SK-N-SH (cell line): ENCODE results near the gene VTN.

Experiments used
- CTCF ChIP-seq: fragments of 200-600 bp; sonication (generic); IDR thresholded peaks from 2 replicates; pipeline ENCODE4 v1.6.1; 2017; ENCODE audit warnings: antibody characterized with exemption, mild to moderate bottlenecking, moderate library complexity
- EP300 ChIP-seq, 2 experiments: IDR thresholded peaks; 2 replicates each; pipeline versions ENCODE4 v1.4.0 to v1.6.1; 2012; ENCODE audit warnings: borderline replicate concordance in 1 of 2, low read depth in 1 of 2, low read length in 1 of 2
- GABPA ChIP-seq: IDR thresholded peaks from 2 replicates; pipeline ENCODE4 v1.4.0; 2012; ENCODE audit warnings: low read depth, mild to moderate bottlenecking
- GATA2 ChIP-seq: sonication (generic); formaldehyde crosslinking; IDR thresholded peaks from 2 replicates; pipeline ENCODE4 v1.5.0; 2020; ENCODE audit warnings: mild to moderate bottlenecking, missing genetic modification reagents
- MXI1 ChIP-seq: IDR thresholded peaks from 2 replicates; pipeline ENCODE4 v1.6.1; 2012; ENCODE audit warnings: mild to moderate bottlenecking, low read depth, low read length, improper control_type of control experiment
- NFIC ChIP-seq: IDR thresholded peaks from 2 replicates; pipeline ENCODE4 v1.4.0; 2012; ENCODE audit warnings: borderline replicate concordance
- NRF1 ChIP-seq: IDR thresholded peaks from 2 replicates; pipeline ENCODE4 v1.6.1; 2012; ENCODE audit warnings: low read depth, mild to moderate bottlenecking, low read length
- POLR2AphosphoS5 ChIP-seq: IDR thresholded peaks from 2 replicates; pipeline ENCODE4 v1.6.1; 2012; ENCODE audit warnings: low read depth, low read length
- RCOR1 ChIP-seq: fragments of 150-350 bp; IDR thresholded peaks from 2 replicates; pipeline ENCODE4 v1.6.1; 2017; ENCODE audit warnings: antibody characterized with exemption, low read length
- SIN3A ChIP-seq: IDR thresholded peaks from 2 replicates; pipeline ENCODE4 v1.6.1; 2012; ENCODE audit warnings: low read depth, mild to moderate bottlenecking, low read length, moderate library complexity, borderline replicate concordance
- TAF1 ChIP-seq: IDR thresholded peaks from 2 replicates; pipeline ENCODE4 v1.6.1; 2012; ENCODE audit warnings: low read depth, mild to moderate bottlenecking, low read length, moderate library complexity, borderline replicate concordance
- TEAD4 ChIP-seq: IDR thresholded peaks from 2 replicates; pipeline ENCODE4 v1.4.0; 2012; ENCODE audit warnings: mild to moderate bottlenecking, borderline replicate concordance; ENCODE audit not compliant: insufficient read depth
- USF2 ChIP-seq: fragments of 150-350 bp; IDR thresholded peaks from 2 replicates; pipeline ENCODE4 v1.6.1; 2017; ENCODE audit warnings: antibody characterized with exemption, low read length, low read depth, borderline replicate concordance

- TF ChIP-seq GABPA = no peak
- 0 out of 2 replicates have a peak, but pooled peaks have one; percentile 22 for TF ChIP-seq CTCF
- TF ChIP-seq NRF1 = no peak
- TF ChIP-seq MXI1 = peak; percentile 92
- TF ChIP-seq RCOR1 = 0 out of 2 replicates have a peak, but pooled peaks have one; percentile 17
- TF ChIP-seq EP300 (IDR thresholded peaks at IDR 0.05; ENCODE audit: borderline replicate concordance in 1 of 2, low read depth in 1 of 2, low read length in 1 of 2) = no peak
- TF ChIP-seq TAF1 = peak; percentile 70; the same call in 1 of the 2 replicates
- TF ChIP-seq USF2 = peak; percentile 4; the same call in 1 of the 2 replicates
- no peak for TF ChIP-seq GATA2 (CRISPR knock-in tag)
- no peak for TF ChIP-seq NFIC
- TF ChIP-seq POLR2AphosphoS5 = peak; percentile 56
- TF ChIP-seq TEAD4 = no peak
- no peak; the same call in 1 of the 2 replicates for TF ChIP-seq SIN3A
Observed at GRCh38 chr17:28318759-28319597, 51.1 kb downstream of the VTN start, which contains the start of gene TMEM97.
